Measurements from ENCODE around the gene L2HGDH.
"Not testable (repeated sequence)": the region's sequence is repeated elsewhere in the genome, so short reads cannot be mapped to it uniquely, and the experiment has no call there.

- not testable (repeated sequence) for TF ChIP-seq SPI1 (IDR thresholded peaks at IDR 0.05; ENCODE audit: borderline replicate concordance, insufficient read depth, low read depth, low read length); IKZF1 (conservative IDR thresholded peaks at IDR 0.05); CREM (IDR thresholded peaks at IDR 0.05; ENCODE audit: low read depth); JUND (IDR thresholded peaks at IDR 0.05; ENCODE audit: low read depth, low read length); POLR2A (IDR thresholded peaks at IDR 0.05; ENCODE audit: low read depth, low read length)
- TF ChIP-seq, protein P1, sequence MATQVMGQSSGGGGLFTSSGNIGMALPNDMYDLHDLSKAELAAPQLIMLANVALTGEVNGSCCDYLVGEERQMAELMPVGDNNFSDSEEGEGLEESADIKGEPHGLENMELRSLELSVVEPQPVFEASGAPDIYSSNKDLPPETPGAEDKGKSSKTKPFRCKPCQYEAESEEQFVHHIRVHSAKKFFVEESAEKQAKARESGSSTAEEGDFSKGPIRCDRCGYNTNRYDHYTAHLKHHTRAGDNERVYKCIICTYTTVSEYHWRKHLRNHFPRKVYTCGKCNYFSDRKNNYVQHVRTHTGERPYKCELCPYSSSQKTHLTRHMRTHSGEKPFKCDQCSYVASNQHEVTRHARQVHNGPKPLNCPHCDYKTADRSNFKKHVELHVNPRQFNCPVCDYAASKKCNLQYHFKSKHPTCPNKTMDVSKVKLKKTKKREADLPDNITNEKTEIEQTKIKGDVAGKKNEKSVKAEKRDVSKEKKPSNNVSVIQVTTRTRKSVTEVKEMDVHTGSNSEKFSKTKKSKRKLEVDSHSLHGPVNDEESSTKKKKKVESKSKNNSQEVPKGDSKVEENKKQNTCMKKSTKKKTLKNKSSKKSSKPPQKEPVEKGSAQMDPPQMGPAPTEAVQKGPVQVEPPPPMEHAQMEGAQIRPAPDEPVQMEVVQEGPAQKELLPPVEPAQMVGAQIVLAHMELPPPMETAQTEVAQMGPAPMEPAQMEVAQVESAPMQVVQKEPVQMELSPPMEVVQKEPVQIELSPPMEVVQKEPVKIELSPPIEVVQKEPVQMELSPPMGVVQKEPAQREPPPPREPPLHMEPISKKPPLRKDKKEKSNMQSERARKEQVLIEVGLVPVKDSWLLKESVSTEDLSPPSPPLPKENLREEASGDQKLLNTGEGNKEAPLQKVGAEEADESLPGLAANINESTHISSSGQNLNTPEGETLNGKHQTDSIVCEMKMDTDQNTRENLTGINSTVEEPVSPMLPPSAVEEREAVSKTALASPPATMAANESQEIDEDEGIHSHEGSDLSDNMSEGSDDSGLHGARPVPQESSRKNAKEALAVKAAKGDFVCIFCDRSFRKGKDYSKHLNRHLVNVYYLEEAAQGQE (IDR thresholded peaks at IDR 0.05; ENCODE audit: low read depth, low read length): not testable (repeated sequence)
Observed at GRCh38 chr14:50356283-50356682, 44.3 kb upstream of the L2HGDH start.
